ENCODE data around the gene MDFIC. TPM values are rescaled to one million over a fixed set of nuclear protein-coding genes. Genes with fewer than 3 reads are reported as not detected.

MDFIC gene
- total RNA-seq, 1 donor from 2014 or later = 39.0 TPM

DNA sequence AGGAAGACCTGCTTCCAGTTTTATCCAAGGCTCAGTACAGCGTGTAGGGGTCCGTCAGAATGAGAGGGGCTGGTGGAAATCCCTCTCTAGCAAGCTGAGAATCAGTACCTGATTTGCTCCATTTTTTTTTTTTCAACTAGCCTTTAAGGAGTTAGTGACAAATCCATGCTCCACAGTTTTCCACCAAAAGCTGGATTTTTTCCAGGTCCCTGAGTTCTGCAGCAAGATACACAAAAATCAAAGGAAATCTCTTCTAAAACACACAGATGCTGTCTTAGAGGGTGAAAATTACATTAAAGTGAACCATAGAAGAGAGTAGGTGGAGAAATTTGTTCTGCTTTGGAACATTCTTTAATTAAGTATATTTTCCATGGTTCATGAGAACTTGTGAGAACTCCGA is 30.4 kb downstream of the MDFIC start:
- peaks cover 11% of the 10 kb centered on the region for H3K4me1 ChIP-seq
- no peak for DNase-seq

DNA sequence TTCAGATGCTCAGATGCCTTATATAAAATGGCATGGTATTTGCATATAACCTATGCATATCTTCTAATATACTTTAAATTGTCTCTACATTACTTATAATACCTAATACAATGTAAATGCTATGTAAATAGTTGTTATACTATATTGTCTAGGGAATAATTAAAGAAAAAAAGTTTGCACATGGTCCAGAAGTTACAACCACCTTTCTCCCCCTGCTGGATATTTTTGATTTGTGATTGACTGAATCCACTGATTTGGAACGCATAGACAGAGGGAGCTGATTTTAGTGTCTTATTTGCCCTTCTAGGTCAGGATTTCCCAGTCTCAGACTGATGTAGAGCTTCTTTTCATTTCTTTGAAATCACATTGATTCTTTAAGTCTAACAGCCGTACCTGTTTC is 31.8 kb downstream of the MDFIC start:
- no peaks in the 10 kb centered on the region for H3K9me3 ChIP-seq
- DNase-seq (no peak), ATAC-seq (no peak)
- H3K4me1 ChIP-seq = peaks cover 17% of the 10 kb centered on the region
- H3K27me3 ChIP-seq = no peaks in the 10 kb centered on the region
- no peak overlapping the region for H3K27ac ChIP-seq
- TF ChIP-seq, protein P1, sequence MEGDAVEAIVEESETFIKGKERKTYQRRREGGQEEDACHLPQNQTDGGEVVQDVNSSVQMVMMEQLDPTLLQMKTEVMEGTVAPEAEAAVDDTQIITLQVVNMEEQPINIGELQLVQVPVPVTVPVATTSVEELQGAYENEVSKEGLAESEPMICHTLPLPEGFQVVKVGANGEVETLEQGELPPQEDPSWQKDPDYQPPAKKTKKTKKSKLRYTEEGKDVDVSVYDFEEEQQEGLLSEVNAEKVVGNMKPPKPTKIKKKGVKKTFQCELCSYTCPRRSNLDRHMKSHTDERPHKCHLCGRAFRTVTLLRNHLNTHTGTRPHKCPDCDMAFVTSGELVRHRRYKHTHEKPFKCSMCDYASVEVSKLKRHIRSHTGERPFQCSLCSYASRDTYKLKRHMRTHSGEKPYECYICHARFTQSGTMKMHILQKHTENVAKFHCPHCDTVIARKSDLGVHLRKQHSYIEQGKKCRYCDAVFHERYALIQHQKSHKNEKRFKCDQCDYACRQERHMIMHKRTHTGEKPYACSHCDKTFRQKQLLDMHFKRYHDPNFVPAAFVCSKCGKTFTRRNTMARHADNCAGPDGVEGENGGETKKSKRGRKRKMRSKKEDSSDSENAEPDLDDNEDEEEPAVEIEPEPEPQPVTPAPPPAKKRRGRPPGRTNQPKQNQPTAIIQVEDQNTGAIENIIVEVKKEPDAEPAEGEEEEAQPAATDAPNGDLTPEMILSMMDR (IDR thresholded peaks at IDR 0.05) = no peak
- H3K4me3 ChIP-seq = no peak overlapping the region
- no peaks in the 10 kb centered on the region for H3K36me3 ChIP-seq
- intact Hi-C loops (cut with DNase I) = no loop called here

More for the DNA sequence above, 30.4 kb downstream of the MDFIC start:
- ATAC-seq = no peak
- Histone ChIP-seq H3K36me3 (no peaks in the 10 kb centered on the region), H3K27me3 (no peaks in the 10 kb centered on the region), H3K4me3 (no peak overlapping the region), H3K27ac (no peak overlapping the region), H3K9me3 (no peaks in the 10 kb centered on the region)
- TF ChIP-seq, protein P1 (IDR thresholded peaks at IDR 0.05) = no peak
- intact Hi-C loops (cut with DNase I) = no loop called here

DNA sequence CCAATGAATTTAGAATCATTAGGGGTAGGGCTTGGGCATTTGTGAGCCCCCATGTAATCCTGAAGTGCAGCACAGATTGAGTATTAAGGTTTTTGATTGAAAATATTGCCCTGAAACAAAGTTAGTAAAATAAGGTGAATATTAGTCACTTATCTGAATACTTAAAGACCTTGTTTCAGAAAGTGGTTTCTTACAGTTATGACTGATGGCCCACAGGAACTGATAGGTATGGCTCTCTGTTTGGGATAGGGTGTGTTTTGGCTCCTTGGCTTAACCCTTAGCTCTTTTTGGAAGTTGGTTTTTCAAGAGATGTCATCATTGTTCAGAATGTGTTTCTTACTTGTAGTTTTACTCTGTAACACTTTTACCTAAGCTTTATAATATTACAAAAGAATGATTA is 34.8 kb downstream of the MDFIC start:
- TF ChIP-seq, protein P1 (IDR thresholded peaks at IDR 0.05) = no peak

DNA sequence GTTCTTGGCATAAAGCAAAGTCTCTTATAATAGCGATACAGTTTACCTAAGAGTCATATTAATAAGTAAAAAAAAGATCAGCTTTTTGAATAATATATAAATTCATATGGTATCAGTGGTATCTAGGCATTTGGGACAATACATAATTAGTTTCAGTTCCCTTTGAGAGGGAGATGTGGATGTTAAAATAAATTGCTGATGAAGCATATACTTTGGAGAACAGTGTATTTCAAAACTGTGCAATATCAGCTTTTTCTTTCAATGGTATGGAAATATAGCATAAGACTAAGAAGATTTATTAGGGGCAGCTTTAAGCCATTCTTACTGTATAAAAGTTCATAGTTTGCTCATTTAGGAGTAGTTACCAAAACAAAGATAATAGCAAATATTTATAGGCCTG is 35.5 kb downstream of the MDFIC start:
- H3K4me1 ChIP-seq = peaks cover 15% of the 10 kb centered on the region
- no peak overlapping the region for H3K27ac ChIP-seq
- no peak overlapping the region for H3K4me3 ChIP-seq
- ATAC-seq (peak; percentile 48), DNase-seq (no peak)
- no peaks in the 10 kb centered on the region for H3K36me3 ChIP-seq
- H3K9me3 ChIP-seq = no peaks in the 10 kb centered on the region
- TF ChIP-seq, protein P1 (IDR thresholded peaks at IDR 0.05) = no peak
- H3K27me3 ChIP-seq = no peaks in the 10 kb centered on the region
- intact Hi-C loops (cut with DNase I) = no loop called here

More for the DNA sequence above, 34.8 kb downstream of the MDFIC start:
- Histone ChIP-seq H3K36me3 (no peaks in the 10 kb centered on the region), H3K4me3 (no peak overlapping the region), H3K27me3 (no peaks in the 10 kb centered on the region), H3K4me1 (peaks cover 9% of the 10 kb centered on the region), H3K9me3 (no peaks in the 10 kb centered on the region), H3K27ac (no peak overlapping the region)
- no peak for ATAC-seq
- no peak for DNase-seq
- intact Hi-C loops (cut with DNase I) = no loop called here

DNA sequence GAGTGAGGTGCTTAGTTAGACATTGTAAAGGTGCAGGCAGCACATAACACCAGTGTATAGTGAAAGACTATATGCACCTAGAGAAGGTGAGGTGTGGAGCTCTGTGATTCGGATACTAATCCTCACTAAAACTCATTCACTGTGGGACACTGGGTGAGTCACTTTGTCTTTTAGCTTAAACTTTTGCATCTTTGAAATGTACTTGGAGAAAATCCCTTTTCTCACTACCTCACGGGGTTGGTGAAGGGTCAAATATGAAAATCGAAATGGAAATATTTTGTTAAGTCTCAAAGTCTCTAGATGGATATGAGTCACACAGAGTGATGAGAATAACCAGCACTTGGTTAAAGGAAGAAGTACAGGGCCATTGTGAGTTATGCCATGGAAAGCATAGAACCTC is 38.0 kb downstream of the MDFIC start:
- no peaks in the 10 kb centered on the region for H3K27me3 ChIP-seq
- intact Hi-C loops (cut with DNase I) = no loop called here
- peaks cover 15% of the 10 kb centered on the region for H3K4me1 ChIP-seq
- no peaks in the 10 kb centered on the region for H3K36me3 ChIP-seq
- H3K27ac ChIP-seq = no peak overlapping the region
- H3K4me3 ChIP-seq = no peak overlapping the region
- ATAC-seq (no peak), DNase-seq (no peak)
- H3K9me3 ChIP-seq = no peaks in the 10 kb centered on the region
- TF ChIP-seq, protein P1 (IDR thresholded peaks at IDR 0.05) = no peak

DNA sequence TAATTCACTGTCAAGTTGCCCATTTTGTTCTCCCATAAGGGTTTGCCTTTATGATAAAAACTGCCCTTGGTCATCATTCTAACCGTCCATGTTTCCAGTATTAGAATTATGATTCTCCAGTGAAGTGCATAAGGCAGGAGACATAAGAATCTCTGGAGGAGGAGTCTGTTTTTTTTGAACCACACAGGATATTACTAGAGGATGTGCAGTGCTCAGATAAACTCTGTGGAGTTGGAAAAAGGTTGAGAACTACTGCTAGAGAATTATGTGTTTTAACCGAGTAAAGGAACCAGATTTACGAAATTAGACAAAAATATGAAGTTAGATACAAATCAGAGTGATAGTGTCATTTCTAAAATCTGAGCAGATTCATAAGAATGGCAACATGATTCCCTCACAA is 40.5 kb downstream of the MDFIC start:
- no peaks in the 10 kb centered on the region for H3K27me3 ChIP-seq
- H3K4me3 ChIP-seq = no peak overlapping the region
- no peaks in the 10 kb centered on the region for H3K9me3 ChIP-seq
- DNase-seq (no peak), ATAC-seq (no peak)
- peaks cover 13% of the 10 kb centered on the region for H3K4me1 ChIP-seq
- no peak overlapping the region for H3K27ac ChIP-seq
- TF ChIP-seq, protein P1 (IDR thresholded peaks at IDR 0.05) = no peak
- H3K36me3 ChIP-seq = no peaks in the 10 kb centered on the region
- intact Hi-C loops (cut with DNase I) = no loop called here
